Inferior parietal cortex (tissue), 1 donor: Measurements from ENCODE around the gene SMC1B.
"Not testable (repeated sequence)": the region's sequence is repeated elsewhere in the genome, so short reads cannot be mapped to it uniquely, and the experiment has no call there.

Experiments
- DNase-seq: peaks from one replicate; pipeline ENCODE4 v3.0.0-alpha.2; 2016; ENCODE audit errors: extremely low spot score

Gene SMC1B

DNA sequence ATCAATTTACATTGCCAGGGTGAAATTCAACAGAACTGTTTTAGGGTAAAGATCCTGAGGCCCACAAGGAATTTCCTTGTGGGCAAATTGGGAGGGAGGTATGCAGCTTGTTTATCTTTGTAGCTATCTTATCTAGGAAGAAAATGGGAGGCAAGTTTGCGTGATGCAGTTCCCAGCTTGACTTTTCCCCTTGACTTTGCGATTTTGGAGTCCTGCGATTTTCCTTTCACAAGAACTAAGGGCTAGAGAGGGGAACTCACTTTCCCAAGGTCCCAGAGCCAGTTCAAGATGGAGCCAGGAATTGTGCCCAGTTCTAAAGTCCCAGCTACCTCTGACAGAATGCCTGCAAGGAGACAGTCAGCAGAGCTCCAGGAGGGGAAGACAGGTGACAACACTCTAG, 30.8 kb upstream of the SMC1B start:
- DNase-seq, result no peak

DNA sequence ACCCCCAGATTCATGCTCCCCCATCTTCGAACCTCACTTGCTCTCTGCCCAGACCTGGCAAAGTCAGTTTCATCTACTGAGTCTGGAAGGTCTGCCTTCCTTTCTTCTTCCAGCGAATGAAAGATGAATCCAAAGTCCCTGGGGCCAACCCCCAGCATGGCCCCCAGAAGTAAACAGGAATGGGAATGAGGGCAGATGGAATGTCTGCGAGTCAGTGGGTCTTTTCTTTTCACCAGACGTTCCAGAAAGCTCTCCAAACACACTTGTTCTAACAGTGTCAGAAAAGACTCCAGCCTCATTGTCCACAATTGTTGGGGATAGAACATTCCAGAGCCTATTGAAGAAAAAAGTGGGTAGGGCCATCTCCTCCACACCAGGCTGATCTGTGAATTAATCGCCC, 28.7 kb upstream of the SMC1B start:
- no peak for DNase-seq

DNA sequence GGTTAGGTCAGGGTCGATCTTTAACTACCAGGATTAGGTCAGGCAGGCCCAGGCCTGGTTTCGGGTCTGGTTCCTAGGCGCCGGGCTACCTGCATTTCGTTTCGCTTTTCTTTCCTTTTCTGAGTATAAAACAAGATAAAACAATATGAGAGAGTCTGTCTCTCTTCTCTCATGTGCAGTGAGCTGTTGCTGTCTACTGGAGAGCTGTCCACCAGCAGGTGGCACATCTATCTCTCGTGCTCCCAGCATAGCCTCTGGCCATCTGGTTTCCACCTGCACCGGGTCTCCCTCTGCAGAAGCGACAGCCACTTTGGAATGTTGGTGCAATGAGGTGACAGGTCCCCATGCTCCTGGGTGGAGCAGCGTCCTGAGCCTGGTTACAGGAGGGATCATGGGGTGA, 27.7 kb upstream of the SMC1B start:
- DNase-seq, result peak; percentile 32

DNA sequence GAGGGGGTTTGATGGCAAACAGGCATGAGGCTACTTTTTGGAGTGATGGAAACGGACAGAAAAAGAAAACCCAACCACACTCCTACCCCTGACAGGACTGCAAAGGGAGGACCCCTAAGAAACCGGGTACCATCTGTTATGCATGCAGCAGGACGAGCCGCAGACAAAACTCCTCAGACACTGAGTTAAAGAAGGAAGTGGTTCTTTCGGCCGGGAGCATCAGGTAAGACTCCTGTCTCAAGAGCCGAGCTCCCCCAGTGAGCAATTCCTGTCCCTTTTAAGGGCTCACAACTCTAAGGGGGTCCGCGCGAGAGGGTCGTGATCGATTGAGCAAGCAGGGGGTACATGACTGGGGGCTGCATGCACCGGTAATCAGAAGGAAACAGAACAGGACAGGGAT, 27.3 kb upstream of the SMC1B start:
- DNase-seq, result not testable (repeated sequence)

DNA sequence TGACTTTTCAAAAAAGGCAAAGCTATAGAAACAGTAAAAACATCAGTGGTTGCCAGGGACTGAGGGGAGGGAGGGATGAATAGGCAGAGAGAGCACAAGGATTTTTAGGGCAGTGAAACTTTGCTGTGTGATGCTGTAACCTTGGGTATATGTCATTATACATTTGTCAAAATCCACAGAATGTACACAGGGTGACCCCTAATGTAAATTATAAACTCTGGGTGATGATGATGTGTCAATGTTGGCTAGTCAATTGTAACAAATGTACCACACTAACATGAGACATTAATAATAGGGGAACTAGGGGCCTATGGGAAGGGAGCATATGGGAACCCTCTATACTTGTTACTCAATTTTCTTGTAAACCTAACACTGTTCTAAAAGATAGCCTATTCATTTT, 24.9 kb upstream of the SMC1B start:
- DNase-seq, result no peak

DNA sequence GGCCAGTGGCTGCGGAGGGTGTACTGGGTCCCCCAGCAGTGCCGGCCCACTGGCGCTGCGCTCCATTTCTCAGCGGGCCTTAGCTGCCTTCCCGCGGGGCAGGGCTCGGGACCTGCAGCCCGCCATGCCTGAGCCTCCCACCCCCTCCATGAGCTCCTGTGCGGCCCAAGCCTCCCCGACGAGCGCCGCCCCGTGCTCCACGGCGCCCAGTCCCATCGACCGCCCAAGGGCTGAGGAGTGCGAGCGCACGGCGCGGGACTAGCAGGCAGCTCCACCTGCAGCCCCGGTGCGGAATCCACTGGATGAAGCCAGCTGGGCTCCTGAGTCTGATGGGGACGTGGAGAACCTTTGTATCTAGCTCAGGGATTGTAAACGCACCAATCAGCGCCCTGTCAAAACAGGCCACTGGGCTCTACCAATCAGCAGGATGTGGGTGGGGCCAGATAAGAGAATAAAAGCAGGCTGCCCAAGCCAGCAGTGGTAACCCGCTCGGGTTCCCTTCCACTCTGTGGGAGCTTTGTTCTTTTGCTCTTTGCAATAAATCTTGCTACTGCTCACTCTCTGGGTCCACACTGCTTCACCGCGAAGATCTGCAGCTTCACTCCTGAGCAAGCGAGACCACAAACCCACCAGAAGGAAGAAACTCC, 23.6 kb upstream of the SMC1B start:
- not testable (repeated sequence) for DNase-seq

DNA sequence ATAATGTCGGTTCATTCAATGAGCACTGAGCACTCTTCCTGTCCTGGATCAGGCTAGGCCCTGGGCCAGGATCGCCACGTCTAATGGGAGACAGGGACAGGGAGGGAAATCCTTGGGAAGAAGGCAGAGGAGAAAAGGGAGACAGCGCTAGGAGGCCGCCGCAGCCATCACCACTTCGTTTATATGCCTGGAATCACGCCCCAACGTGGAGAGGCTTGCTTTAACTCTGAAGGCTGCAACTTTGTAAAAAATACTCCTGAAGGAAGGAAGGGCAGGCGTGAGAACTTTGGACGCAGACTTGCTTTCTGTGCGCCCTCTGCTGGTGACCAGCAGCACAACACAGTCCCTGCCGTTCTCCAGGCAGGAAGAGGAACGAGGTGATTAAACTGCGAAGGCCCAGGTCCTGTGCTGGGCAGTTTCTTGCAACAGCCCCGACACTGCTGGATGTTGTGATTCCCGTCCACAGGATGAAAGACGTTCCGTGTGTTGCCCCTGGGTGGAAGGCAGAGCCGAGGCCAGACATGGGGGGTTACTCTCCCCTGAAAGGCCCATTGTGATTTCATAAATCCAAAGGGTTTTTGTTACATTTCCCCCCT, 22.2 kb upstream of the SMC1B start:
- peak; percentile 91 for DNase-seq

DNA sequence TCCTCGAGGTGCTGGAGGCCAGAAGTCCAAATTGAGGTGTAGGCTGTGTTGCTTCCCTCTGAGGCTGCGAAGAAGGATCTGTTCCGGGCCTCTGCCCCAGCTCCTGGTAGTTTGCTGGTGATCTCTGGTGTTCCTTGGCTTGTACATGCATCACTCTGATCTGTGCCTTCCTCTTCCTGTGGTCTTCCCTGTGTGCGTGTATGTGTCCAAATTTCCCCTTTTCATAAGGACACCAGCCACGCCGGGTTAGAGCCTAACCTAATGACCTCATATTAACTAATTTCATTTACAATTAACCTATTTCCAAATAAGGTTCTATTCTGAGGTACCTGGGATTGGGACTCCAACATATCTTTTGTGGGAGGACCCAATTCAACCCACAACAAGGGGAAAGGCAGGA, 21.6 kb upstream of the SMC1B start:
- DNase-seq, result no peak

DNA sequence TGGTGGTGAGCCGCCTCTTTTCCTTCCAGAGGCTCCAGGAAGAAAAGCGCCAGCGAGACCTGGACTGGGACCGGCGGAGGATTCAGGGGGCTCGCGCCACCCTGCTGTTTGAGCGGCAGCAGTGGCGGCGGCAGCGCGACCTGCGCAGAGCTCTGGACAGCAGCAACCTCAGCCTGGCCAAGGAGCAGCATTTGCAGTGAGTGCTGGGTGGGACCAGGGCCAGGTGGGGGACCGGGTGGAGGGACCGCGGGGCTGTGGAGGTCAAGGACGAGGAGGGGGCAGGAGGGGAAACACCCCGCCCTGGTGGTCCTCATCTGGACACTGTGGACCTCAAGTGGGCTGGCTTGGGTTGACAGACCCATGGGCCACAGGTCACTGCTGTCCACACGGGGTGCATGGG, 17.5 kb upstream of the SMC1B start:
- DNase-seq, result no peak

DNA sequence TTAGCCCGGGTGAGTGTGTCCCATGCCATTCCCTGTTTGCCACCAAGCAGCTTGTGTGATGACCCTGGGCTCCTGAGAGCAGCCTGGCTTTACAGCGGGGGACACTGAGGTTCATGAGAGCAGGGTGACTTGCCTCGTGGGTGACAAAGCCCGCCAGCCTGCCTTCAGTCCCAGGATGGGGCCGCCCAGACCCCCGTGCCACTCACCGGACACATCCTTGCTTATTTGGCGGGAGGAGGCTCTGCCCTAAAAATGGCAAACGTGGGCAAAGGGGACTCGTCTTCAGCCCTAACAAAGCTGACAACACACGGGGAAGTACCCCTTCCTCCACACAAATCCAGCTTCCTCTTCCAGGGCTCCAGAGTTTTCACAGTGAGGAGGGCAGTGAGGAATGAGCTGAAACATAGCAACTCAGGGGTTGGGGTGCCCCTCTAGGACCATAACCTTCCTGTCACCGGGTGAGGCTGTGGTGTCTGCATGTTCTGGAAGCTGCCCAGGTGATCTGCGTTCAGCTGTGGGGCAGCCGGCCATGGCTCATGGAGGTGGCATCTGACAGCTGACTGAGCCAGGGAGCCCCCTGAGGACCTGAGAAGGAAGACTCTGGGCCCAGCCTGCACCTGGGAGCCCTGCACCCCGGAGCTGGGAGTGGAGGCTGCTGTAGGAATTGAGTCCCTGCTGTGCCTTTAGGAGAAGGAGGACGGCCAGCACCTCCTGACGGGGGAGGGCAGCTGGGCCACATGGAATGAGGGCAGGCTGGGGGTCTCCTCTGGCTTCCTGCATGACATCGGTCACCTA, 16.8 kb upstream of the SMC1B start:
- DNase-seq, result no peak

DNA sequence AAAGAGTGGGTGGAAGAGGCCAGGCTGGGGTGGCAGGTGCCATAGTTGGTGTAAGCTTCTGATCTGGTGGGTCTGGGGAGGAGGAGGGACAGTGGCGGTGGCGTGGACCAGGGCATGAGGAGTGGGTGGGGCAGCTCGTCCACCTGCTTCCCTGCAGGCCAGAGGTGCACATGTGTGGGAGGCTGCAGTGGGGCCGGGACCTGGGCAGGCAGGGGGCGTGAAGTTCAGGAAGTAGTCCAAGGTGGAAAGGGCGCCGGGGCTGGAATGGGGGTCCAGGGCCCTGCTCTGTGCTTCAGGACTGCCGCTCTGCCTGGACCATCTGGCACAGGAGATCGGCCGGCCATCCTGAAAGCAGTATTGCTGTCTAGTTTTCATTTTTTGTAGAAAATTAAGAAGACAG, 16.0 kb upstream of the SMC1B start:
- no peak for DNase-seq

DNA sequence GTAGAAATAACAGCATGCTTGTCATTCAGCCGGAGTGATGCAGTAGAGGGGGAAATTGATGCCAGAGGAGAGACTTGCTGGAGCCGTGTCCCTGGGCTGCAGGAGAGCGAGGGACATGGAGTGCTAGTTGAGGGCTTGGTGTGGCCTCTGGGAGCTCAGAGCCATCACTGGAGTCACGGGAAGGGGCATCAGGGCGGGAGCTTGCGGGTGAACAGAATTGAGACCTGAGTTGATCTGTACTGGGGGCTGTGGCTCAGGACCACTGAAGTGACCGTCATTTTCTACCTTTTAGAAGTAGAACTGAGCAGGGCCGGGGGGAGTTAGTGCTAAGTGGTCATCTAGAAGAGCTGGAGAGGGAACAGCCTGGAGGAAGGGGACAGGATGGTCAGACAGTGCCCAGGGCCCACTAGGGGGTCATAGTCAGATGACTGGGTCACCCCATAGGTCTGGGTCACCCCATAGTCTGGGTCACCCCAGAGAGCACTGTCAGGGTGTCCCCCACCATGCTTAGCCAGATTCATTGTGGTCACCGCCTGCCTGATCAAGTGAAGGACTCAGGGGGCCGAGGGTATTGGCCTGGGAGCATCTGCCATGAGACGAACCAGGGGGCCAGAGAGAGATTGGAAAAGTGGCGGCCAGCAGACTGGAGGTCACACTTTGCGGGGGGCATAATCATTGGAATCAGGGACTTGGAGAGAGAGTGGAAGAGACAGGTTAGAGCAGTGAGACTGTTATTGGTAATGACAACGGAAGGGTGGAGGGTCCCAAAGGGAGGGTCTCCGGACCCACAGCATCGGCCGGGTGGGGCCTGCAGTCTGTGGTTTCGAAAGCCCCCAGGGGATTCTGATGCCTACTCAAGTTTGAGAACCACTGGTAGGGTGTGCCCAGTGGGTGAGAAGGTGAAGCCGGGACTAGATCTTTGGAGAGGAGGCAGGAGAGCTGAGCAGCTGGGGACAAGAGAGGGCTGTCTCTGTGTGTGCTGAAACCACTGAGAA, 15.3 kb upstream of the SMC1B start:
- no peak for DNase-seq

DNA sequence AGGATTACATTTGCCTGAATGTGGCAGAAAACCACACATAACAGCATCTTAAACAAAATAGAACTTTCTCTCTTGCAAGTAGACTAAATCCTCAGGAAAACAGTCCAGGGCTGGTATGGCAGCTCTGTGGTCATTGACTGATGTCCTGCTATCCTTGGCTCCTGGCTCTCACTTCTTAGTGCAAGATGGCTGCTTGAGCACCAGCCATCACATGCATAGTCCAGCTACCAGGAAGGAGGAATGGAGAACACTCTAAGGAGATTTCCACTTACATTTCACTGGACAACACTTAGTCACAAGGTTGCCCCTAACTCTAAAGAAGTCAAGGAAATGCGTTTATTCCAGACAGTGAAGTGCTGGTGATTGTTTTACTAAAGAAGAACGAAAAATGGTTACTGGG, 13.7 kb upstream of the SMC1B start:
- no peak for DNase-seq

DNA sequence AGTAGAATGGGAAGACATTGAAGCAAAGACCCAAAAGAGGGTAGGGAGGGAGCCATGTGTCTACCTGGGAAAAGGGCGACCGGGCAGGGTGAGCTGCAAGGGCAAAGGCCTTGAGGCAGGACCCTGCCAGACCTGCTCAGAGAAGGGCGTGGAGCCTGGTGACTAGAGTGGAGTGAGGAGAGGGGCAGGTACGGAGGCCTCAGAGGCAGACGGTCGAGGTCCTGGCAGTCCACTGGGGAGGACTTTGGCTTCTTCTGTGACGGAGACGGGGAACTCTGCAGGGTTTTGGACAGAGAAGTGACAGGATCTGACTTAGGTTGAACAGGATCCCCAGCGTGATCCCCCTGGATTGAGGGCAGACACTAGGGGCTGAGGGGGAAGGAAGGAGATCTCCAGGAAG, 13.0 kb upstream of the SMC1B start:
- DNase-seq, result no peak

DNA sequence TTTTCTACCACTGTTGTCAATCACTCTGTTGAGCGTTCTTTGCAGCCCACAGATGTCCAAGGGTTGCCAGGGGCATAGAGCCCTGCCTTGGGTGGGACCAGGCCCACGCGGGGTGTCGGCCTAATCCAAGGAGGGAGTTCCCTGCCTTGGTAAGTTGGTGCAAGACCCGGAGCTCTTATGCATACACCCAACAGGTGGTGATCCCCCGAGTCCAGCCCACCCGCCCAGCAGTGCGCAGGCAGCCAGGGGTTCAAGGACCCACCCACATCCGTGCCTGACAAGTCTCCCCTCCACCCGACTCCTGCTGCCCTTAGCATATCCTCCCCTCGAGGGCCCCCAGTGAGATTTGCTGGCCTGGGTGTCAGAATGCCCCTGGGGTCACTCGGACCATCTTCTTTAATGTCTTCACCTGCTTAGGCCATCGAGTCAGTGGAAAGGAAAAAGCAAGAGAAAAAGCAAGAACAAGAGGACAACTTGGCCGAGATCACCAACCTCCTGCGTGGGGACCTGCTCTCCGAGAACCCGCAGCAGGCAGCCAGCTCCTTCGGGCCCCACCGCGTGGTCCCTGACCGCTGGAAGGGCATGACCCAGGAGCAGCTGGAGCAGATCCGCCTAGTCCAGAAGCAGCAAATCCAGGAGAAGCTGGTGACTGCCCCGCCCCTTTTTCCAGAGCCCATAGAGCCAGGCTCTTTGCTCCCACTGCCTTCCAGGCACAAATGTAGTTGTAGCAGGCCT, 12.3 kb upstream of the SMC1B start:
- DNase-seq, result no peak

DNA sequence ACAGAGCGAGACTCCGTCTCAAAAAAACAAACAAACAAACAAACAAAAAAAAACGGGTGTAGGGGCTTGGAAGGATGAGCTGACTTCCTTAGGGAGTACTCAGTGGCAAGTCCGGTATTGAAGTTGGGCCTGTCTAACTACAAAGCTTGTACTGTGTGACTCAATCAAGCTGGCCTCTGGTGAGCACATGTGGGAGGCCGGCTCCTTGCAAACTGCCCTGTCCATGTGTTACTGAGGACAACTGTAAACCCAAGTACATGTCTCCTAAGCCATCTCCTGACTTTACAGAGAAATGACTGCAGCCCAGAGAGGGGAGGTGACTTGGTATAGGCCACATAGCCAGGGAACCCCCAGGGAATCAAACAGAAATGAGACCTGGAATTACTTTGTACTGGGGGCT, 11.7 kb upstream of the SMC1B start:
- no peak for DNase-seq

DNA sequence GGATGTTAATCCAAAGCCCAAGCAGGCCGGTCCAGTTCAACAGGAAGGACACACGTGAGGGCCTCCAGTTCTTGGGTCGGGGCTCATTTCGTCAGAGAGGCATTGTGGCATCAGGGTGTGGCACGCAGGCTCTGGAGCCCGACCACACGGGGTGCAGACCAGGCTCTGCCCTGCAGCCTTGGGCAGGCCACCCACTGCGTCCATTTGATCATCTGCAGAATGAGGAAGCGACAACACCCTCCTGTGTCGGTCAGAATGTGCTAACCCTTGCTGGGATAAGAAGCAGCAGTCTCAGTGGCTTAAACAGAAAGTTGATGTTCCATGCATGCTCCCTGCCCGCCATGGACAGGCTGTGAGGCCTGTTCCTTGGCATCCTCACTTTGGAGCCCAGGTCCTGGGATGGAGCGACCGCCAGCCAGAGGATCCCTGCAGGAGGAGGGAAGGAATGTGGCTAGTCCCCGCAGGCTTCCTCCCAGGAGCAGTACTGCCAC, 10.9 kb upstream of the SMC1B start:
- no peak for DNase-seq

DNA sequence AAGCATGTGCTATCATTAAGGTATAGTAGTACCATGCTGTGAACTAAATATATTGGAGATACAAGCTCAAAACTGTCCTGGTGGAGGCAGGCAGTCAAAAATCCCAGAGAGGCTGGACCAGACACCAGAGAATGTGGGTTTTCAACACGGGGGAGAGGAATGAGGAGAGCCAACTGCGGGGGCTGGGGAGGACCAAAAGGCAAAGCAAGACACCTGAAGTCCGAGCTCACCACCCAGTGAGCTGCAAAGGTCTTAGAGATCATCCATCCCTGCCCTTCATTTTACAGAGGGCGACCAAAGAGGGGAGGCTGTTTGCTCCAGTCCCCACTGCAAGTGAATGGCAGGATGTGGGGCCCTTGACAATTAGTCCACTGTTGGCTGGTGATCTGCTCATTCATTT, 10.1 kb upstream of the SMC1B start:
- no peak for DNase-seq

DNA sequence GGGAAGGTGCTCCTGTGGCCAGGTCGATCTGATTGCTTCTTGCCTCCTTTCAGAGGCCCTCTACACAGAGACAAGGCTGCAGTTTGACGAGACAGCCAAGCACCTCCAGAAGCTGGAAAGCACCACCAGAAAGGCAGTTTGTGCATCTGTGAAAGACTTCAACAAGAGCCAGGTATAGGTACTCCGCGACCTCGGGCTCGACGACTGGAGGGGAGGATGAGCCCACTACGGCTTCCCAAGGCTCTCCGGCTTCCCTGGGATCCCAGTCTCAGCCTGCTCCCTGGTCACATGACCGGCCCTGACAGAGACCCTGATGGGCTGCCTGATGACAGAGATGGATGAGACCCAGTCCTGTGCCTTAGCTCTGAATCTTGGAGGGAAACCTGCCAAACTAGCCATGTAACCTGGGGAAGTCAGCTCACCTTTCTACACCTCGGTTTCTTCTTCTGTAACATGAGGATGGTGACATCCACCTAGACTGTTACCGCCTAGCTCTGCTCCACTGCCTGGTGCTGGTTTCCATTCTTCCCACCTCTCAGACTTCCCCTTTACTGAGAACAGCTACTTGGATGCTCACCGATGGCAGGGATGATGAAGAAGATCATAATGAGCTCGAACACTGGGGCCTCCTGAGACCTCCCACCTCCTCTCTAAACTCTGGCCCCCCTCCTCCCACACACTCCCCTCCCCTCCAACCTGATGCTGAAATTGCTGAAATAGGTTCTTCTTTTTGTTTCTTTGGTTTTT, 9.0 kb upstream of the SMC1B start:
- no peak for DNase-seq

DNA sequence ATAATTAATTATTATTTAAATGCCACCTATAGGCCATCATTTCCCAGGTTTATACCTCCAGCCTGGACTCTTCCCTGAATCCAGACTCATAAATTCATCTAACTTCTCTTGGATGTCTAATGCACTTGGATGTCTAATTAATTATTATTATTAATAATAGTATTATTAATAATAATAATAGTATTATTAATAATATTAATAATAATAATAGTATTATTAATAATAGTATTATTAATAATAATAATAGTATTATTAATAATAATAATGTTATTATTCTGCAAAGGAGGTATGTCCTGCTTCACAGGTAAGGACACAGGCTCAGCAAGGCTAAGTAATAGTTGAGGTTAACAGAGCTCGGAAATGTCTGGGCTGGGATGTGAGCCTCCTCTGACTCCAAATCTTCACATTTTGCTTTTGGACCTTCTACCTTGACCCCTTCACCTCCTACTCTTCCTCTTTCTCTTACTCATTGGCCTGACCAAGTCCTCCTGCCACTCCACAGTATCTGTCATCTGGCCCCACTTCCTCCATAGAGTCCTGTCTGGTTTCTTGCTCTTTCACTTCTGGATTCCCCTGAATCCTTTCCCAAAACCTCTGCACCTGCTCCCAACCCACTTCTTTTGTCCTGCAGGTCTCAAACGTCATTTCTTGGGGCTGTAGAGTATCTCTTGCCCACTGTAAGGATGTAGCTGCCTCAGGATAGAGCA, 8.1 kb upstream of the SMC1B start:
- no peak for DNase-seq
